Testis (tissue), 2 donors: Measurements from ENCODE around the gene EPHB1.

Experiments used
- CTCF ChIP-seq, 3 experiments: fragments of 450-650 bp in 2 of 3; fragments of 200-600 bp in 1 of 3; sonication (generic) in 1 of 3; IDR thresholded peaks; one replicate each; pipeline ENCODE4 v1.5.1; 2016 to 2019; ENCODE audit warnings: antibody characterized with exemption in 3 of 3, mild to moderate bottlenecking in 2 of 3, moderate library complexity in 1 of 3
- POLR2A ChIP-seq: fragments of 450-650 bp; IDR thresholded peaks from one replicate; pipeline ENCODE4 v1.6.1; 2017; ENCODE audit warnings: antibody characterized with exemption, mild to moderate bottlenecking, moderate library complexity

GRCh38 chr3:135176881-135177280 is 381.8 kb downstream of the EPHB1 start:
- TF ChIP-seq CTCF (IDR thresholded peaks at IDR 0.05) (no peak), POLR2A (no peak)
